ENCODE measurements around the gene ZNF549.
A peak's percentile ranks its signal among the peaks of the same experiment; 100 is the strongest.

Gene ZNF549

DNA sequence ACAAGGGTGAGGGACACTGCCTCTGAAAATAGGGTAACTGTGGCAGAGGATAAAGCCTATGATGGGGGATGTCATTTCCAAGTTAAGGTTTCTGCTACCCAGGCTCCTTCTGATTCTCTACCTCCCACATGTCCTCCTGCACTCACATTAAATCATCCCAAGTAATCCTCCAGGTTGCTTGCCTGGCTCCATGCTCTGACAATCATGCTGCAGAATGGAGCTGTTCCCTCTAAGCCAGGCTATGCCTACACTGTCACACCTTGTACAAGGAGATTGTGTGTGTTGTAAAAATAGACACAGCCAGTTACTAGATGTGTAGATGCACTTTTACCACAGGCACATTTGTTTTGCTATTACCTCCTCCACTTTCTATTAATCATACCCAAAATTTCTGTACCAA is 43.6 kb downstream of the ZNF549 start:
- FAIRE-seq = no peak

- FAIRE-seq = no peak
Observed at GRCh38 chr19:57572415-57572947, 45.3 kb downstream of the ZNF549 start.

GRCh38 chr19:57576661-57577060 is 49.5 kb downstream of the ZNF549 start:
- no peak for FAIRE-seq

- FAIRE-seq = peak; percentile 98
Observed at GRCh38 chr19:57578487-57579205, 51.5 kb downstream of the ZNF549 start, which contains the start of gene ZNF416. ZNF416 (minus strand) TSS chr19:57578911; CDS start chr19:57578704, 207 bp downstream.

- no peak for FAIRE-seq
Observed at GRCh38 chr19:57583104-57583520, 56.0 kb downstream of the ZNF549 start.

DNA sequence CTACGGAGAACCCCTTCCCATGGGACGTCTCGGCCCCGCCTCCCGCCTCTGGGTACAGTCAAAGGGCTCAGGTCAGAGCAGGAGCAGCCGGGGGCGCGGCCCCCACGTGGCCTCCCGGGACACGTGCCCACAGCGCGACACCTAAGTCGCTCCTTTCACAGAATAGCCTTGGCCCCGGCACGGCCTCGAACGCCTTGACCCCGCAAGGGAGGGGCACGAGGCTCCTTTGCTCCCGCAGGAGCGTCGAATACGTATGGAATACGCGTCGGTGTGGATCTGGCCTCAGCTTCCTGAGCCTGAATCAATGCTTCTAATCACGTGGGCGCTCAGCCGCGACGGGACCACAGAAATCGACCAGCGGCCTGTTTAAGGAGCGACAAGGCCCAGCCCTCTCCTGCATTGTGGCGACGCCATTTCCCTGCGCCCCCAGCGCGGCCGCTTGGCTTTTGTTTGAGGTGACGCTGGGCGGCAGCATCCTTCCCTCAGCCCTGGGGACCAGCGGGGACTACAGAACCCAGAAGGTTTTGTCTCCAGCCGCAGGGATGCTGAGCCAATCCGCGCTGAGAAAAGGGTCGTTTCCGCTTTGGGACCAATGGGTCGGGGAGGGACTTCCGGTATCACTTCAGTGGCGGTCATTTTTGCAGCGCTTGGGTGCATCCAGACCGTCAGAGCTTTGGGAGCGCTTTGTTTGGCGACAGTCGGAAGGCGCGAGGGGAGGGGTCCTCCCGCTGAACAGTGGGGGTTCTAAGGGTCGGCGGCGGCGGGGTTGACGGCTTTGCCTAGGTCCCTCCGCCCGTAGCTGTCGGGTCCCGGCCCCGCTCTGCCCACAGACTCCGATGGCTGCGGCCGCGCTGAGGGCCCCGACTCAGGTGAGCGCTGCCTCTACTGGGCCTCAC is 56.6 kb downstream of the ZNF549 start, which contains the start of gene ZIK1:
Gene ZIK1 (plus strand): TSS at position 625 of the 896 bp plus-strand sequence. CDS start 212 bp downstream, at position 837.
- FAIRE-seq = no peak

- no peak for FAIRE-seq
Observed at GRCh38 chr19:57587529-57587928, 60.4 kb downstream of the ZNF549 start.

- no peak for FAIRE-seq
Observed at GRCh38 chr19:57599377-57599760, 72.2 kb downstream of the ZNF549 start.

DNA sequence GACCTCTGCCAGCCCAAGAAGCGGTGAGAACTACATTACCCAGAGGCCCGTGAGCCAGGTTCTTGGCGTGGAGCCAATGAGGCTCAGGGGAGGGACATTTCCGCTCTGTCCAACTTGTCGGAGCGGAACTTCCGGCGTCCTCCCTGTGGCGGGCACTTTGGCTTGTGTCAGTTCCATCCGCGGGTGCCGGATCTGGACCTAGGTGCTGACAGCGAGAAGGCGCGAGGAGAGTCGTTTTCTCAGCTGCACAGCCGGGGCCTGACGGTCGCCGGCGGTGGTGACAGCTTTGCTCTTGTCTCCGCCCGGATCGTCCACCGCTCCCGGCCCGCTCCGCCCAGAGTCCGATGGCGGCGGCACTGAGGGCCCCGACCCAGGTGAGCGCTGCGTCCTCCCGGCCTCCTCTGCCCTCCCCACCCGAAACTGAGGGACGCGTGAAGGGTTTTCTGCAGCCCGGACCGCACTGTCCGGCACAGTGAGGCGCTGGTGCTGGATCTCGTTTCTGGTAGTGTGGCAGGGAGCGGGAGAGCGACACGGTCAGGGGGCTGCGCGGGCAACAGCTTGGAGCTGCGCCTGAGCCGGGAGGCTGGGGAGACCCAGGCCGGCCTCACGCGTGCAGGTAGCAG is 72.7 kb downstream of the ZNF549 start, which contains the start of gene ZNF530:
Gene ZNF530 (plus strand): TSS at position 125 of the 623 bp plus-strand sequence. CDS start 4,461 bp downstream, outside the sequence.
- FAIRE-seq = peak; percentile 93

GRCh38 chr19:57606931-57607330 is 79.8 kb downstream of the ZNF549 start:
- no peak for FAIRE-seq
